Fibroblast of skin of right biceps (primary cell): ENCODE measurements around the gene MICU1.

Experiments
- DNase-seq: peaks from one replicate; pipeline ENCODE4 v3.0.0-alpha.2; 2013

MICU1 gene

GRCh38 chr10:72323108-72323749 lies 302.6 kb downstream of the MICU1 start:
- no peak for DNase-seq

GRCh38 chr10:72322280-72323058 lies 303.4 kb downstream of the MICU1 start:
- DNase-seq = peak; percentile 46

- no peak for DNase-seq
Observed at GRCh38 chr10:72322030-72322279, 303.9 kb downstream of the MICU1 start.

GRCh38 chr10:72321248-72322029 lies 304.4 kb downstream of the MICU1 start:
- DNase-seq = no peak

- DNase-seq = peak; percentile 100
Observed at GRCh38 chr10:72320676-72321247, 305.1 kb downstream of the MICU1 start.

DNA sequence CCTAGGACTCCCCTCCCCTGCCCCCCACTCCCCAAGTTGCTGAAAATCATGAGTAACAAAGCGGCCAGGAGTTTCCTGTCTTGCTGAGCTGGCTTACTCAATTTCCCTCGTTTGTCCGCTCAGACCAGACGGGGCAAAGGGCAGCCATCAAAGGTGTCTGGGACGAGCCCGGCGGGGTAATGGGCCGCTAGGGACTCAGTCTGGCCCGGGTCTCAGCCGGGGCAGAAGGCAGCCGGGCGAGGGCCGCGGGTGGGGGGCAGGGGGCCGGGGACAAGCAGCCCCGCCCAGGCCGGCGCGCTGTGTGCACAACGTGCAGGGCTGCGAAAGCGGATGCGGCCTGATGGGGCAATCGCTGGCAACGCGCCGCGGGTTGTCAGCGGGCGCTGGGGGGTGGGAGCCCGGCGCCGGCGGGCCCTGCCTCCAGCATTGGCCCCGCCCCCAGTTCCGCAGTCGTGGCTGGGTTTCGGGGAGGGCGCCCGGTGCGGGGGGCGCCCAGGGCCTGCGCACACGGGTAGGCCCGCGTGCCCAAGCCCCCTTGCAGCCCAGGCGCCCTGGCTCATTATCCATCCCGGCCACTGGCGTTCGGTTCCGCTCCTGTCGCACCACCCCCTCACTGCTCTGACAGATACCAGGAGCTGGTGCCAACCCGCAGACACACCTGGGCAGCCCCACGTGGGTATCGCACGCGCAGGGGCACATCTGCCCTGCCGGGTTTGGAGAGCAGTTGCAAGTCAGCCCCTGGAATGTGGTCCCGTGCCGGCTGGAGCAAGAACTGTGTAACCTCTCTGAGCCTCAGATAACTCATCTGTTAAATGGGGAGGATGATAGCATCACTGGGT lies 306.2 kb downstream of the MICU1 start:
- peak; percentile 96 for DNase-seq

GRCh38 chr10:72318418-72319262 lies 307.2 kb downstream of the MICU1 start:
- DNase-seq = peak; percentile 37
